ENCODE measurements around the gene ZCRB1.

Gene ZCRB1

GRCh38 chr12:42325653-42326474, at the start of gene ZCRB1, which contains the start of gene PPHLN1:
Gene ZCRB1, minus strand, starts transcription at chr12:42326094. Its CDS starts 1,992 bp downstream, at chr12:42324102.
Gene PPHLN1, plus strand, starts transcription at chr12:42326167. Its CDS starts 9,736 bp downstream, at chr12:42335903.
- no peak; the same call in 1 of the 2 replicates for TF ChIP-seq GATA2 (IDR thresholded peaks at IDR 0.05; ENCODE audit: low read depth, low read length)

GRCh38 chr12:42373669-42374068, 47.8 kb upstream of the ZCRB1 start:
- no peak for TF ChIP-seq GATA2 (IDR thresholded peaks at IDR 0.05; ENCODE audit: low read depth, low read length)
- TF ChIP-seq GATA3 (IDR thresholded peaks at IDR 0.05; ENCODE audit: low read depth, low read length) = no peak

- TF ChIP-seq GATA3 (IDR thresholded peaks at IDR 0.05; ENCODE audit: low read depth, low read length) = no peak
- no peak for TF ChIP-seq GATA2 (IDR thresholded peaks at IDR 0.05; ENCODE audit: low read depth, low read length)
Measured at GRCh38 chr12:42372154-42372791, 46.4 kb upstream of the ZCRB1 start.

GRCh38 chr12:42370013-42370412, 44.1 kb upstream of the ZCRB1 start:
- TF ChIP-seq GATA3 (IDR thresholded peaks at IDR 0.05; ENCODE audit: low read depth, low read length) = no peak
- no peak for TF ChIP-seq GATA2 (IDR thresholded peaks at IDR 0.05; ENCODE audit: low read depth, low read length)

- no peak for TF ChIP-seq GATA2 (IDR thresholded peaks at IDR 0.05; ENCODE audit: low read depth, low read length)
- no peak for TF ChIP-seq GATA3 (IDR thresholded peaks at IDR 0.05; ENCODE audit: low read depth, low read length)
Measured at GRCh38 chr12:42365486-42365885, 39.6 kb upstream of the ZCRB1 start.

GRCh38 chr12:42364692-42365091, 38.8 kb upstream of the ZCRB1 start:
- TF ChIP-seq GATA3 (IDR thresholded peaks at IDR 0.05; ENCODE audit: low read depth, low read length) (no peak), GATA2 (IDR thresholded peaks at IDR 0.05; ENCODE audit: low read depth, low read length) (no peak)

GRCh38 chr12:42362647-42363260, 36.9 kb upstream of the ZCRB1 start:
- TF ChIP-seq GATA3 (IDR thresholded peaks at IDR 0.05; ENCODE audit: low read depth, low read length) (no peak), GATA2 (IDR thresholded peaks at IDR 0.05; ENCODE audit: low read depth, low read length) (no peak)

- no peak for TF ChIP-seq GATA2 (IDR thresholded peaks at IDR 0.05; ENCODE audit: low read depth, low read length)
- TF ChIP-seq GATA3 (IDR thresholded peaks at IDR 0.05; ENCODE audit: low read depth, low read length) = no peak
Measured at GRCh38 chr12:42361909-42362646, 36.2 kb upstream of the ZCRB1 start.

- TF ChIP-seq GATA3 (IDR thresholded peaks at IDR 0.05; ENCODE audit: low read depth, low read length) (no peak), GATA2 (IDR thresholded peaks at IDR 0.05; ENCODE audit: low read depth, low read length) (no peak)
Measured at GRCh38 chr12:42360747-42361403, 35.0 kb upstream of the ZCRB1 start.

- no peak for TF ChIP-seq GATA2 (IDR thresholded peaks at IDR 0.05; ENCODE audit: low read depth, low read length)
- no peak for TF ChIP-seq GATA3 (IDR thresholded peaks at IDR 0.05; ENCODE audit: low read depth, low read length)
Measured at GRCh38 chr12:42356344-42356743, 30.4 kb upstream of the ZCRB1 start.

GRCh38 chr12:42346403-42347002, 20.6 kb upstream of the ZCRB1 start:
- TF ChIP-seq GATA2 (IDR thresholded peaks at IDR 0.05; ENCODE audit: low read depth, low read length) (no peak), GATA3 (IDR thresholded peaks at IDR 0.05; ENCODE audit: low read depth, low read length) (no peak)

- TF ChIP-seq GATA3 (IDR thresholded peaks at IDR 0.05; ENCODE audit: low read depth, low read length) = no peak
- no peak for TF ChIP-seq GATA2 (IDR thresholded peaks at IDR 0.05; ENCODE audit: low read depth, low read length)
Measured at GRCh38 chr12:42343721-42344120, 17.8 kb upstream of the ZCRB1 start.

GRCh38 chr12:42342028-42342427, 16.1 kb upstream of the ZCRB1 start:
- TF ChIP-seq GATA2 (IDR thresholded peaks at IDR 0.05; ENCODE audit: low read depth, low read length) = no peak
- no peak for TF ChIP-seq GATA3 (IDR thresholded peaks at IDR 0.05; ENCODE audit: low read depth, low read length)

Measured in SH-SY5Y (cell line).